ENCODE results near the gene RPL35.
"Not testable (repeated sequence)": the region's sequence is repeated elsewhere in the genome, so short reads cannot be mapped to it uniquely, and the experiment has no call there.

The RPL35 gene

DNA sequence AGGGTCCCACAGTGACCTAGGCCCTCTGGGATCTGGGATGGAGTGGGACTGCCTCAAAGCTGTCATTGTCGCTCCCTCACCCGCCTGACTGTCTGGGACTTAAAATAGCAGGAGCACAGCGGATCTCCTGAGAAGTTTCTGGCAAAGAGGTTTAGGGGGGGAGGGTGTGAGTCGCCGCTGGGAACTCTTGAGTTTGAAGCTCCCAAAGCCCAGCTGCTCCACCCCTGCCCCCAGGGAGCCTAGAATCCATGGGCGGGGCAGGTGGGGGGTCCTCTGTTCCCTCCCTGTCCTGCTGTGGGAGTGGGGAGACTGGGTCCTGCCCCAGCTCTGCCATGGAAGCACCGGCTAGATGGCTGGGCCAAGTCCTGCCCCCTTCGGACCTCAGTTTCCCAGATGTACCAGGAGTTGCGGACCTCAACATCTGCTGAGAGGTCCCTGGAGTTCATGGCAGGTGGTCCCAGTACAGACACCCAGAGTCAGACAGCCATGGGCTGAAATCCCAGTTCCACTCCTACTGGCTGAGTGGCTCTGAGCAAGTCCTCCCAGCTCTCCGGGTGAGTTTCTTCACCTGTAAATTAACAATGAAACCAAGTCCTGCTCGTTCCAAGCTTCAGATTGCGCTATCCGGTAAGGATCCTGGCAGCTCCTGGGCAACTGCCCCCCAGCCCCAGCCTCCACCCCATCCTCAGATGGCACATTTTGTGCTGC is 9.5 kb downstream of the RPL35 start:
- no peak for DNase-seq (ENCODE audit: low read depth)

- DNase-seq (ENCODE audit: low read depth): no peak
Observed at GRCh38 chr9:124849801-124850200, 12.0 kb downstream of the RPL35 start.

DNA sequence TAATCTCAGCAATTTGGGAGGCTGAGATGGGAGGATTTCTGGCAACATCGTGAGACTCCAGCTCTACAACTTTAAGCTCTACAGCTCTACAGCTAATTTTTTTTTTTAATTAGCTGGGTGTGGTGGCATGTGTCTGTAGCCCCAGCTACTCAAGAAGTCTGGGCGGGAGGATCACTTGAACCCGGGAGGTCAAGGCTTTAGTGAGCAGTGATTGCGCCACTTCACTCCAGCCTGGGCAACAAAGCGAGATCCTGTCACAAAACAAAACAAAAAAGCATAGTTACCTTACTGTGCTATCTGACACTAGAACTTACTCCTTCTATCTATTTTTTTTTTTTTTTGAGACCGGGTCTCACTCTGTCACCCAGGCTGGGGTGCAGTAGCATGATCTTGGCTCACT is 14.8 kb downstream of the RPL35 start:
- no peak for DNase-seq (ENCODE audit: low read depth)

DNA sequence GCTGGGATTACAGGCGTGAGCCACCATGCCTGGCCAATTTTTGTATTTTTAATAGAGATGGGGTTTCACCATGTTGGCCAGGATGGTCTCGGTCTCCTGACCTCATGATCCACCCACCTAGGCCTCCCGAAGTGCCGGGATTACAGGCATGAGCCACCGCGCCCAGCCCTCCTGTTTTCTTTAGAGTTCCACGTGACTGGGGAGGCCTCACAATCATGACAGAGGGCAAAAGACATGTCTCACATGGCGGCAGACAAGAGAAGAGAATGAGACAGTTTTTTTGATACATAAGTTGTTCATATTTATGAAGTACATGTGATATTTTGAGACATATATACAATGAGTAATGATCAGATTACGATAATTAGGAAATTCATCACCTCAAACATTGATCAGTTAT is 15.3 kb downstream of the RPL35 start:
- not testable (repeated sequence) for DNase-seq (ENCODE audit: low read depth)

DNA sequence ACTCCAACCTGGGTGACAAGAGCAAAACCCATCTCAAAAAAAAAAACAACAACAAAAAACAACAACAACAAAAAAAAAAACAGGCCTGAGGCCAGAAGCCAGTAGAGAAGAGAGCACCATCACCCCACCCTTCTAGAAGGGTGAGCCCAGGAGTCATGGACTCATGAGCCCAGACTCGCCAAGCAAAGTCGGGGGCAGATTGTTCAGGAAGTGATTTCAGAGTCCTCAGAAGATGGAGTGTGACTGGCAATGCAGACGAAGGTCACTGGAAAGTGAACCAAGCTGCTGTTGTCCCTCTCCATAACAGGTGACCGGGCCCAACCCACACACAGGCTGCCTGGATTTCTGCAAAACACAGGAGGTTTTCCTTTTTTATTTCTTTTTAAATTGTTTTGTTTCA is 17.5 kb downstream of the RPL35 start:
- no peak for DNase-seq (ENCODE audit: low read depth)

- DNase-seq (ENCODE audit: low read depth): no peak
Observed at GRCh38 chr9:124843456-124844034, 18.2 kb downstream of the RPL35 start.

DNA sequence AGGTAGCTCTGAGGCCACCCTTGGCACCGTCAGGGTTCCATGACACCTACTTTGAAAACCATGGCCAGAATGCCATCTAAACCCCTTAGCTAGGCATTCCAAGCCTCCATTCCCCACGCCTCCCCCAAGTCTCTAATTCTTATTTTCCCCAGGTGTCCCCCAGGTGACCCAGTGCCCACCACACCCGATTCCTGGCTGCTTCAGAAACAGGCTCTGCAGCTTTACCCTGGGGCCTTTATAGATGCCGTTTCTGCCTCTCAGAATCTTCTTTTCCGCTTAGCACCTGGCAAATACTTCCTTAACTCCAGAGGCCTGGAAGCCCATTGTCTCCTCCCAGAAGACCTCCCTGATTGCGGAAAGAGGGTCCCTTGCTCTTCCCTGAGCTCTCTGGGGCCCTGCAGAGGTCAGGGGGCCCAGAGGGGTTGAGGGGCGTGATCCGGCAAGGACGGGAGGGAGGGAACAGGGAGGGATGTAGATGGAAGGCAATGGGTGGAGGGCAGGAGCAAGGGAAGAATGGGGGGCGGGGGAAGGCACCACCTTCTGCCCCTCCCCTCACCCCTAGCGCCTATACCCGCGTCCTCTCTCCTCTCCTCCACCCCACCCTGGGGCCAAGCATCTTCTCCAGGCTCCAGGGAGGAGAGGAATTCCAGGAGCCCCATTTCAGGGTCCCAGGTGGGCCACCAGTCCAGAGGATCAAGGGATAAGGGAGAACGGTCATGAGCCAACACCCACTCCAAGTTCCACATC is 20.5 kb downstream of the RPL35 start:
- DNase-seq (ENCODE audit: low read depth): no peak

- no peak for DNase-seq (ENCODE audit: low read depth)
Observed at GRCh38 chr9:124840300-124840833, 21.4 kb downstream of the RPL35 start.

GRCh38 chr9:124839612-124840299 is 22.0 kb downstream of the RPL35 start:
- DNase-seq (ENCODE audit: low read depth): no peak

DNA sequence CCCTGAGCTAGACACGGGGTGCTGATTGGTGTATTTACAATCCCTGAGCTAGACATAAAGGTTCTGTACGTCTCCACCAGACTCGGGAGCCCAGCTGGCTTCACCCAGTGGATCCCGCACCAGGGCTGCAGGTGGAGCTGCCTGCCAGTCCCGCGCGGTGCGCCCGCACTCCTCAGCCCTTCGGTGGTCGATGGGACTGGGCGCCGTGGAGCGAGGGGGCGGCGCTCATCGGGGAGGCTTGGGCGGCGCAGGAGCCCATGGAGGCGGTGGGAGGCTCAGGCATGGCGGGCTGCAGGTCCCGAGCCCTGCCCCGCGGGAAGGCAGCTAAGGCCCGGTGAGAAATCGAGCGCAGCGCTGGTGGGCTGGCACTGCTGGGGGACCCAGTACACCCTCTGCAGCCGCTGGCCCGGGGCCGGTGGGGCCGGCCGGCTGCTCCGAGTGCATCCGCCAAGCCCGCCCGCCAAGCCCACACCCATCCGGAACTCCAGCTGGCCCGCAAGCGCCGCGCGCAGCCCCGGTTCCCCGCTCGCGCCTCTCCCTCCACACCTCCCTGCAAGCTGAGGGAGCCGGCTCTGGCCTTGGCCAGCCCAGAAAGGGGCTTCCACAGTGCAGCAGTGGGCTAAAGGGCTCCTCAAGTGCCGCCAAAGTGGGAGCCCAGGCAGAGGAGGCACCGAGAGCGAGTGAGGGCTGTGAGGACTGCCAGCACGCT is 23.0 kb downstream of the RPL35 start:
- DNase-seq (ENCODE audit: low read depth): not testable (repeated sequence)

GRCh38 chr9:124838132-124838531 is 23.6 kb downstream of the RPL35 start:
- not testable (repeated sequence) for DNase-seq (ENCODE audit: low read depth)

- DNase-seq (ENCODE audit: low read depth): no peak
Observed at GRCh38 chr9:124835026-124835557, 26.7 kb downstream of the RPL35 start.

GRCh38 chr9:124834591-124834990 is 27.2 kb downstream of the RPL35 start:
- DNase-seq (ENCODE audit: low read depth): no peak

GRCh38 chr9:124831642-124832364 is 30.0 kb downstream of the RPL35 start:
- no peak for DNase-seq (ENCODE audit: low read depth)

- DNase-seq (ENCODE audit: low read depth): no peak
Observed at GRCh38 chr9:124830593-124830992, 31.2 kb downstream of the RPL35 start.

DNA sequence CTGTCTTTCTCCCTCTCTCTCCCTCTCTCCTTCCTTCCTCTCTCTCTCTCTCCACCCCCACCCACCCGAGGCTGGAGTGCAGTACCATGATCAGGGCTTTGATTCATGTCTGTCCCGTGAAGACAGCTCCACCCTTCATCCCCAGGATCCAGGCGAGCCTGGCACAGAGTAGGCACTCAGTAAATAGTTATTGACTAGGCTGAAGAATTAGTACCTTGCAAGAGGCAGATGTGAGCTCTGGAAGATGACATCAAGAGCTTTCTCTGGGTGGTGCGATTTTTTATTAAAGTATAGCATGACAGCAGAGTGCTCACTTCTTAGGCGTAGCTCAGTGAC is 32.5 kb downstream of the RPL35 start:
- no peak for DNase-seq (ENCODE audit: low read depth)

DNA sequence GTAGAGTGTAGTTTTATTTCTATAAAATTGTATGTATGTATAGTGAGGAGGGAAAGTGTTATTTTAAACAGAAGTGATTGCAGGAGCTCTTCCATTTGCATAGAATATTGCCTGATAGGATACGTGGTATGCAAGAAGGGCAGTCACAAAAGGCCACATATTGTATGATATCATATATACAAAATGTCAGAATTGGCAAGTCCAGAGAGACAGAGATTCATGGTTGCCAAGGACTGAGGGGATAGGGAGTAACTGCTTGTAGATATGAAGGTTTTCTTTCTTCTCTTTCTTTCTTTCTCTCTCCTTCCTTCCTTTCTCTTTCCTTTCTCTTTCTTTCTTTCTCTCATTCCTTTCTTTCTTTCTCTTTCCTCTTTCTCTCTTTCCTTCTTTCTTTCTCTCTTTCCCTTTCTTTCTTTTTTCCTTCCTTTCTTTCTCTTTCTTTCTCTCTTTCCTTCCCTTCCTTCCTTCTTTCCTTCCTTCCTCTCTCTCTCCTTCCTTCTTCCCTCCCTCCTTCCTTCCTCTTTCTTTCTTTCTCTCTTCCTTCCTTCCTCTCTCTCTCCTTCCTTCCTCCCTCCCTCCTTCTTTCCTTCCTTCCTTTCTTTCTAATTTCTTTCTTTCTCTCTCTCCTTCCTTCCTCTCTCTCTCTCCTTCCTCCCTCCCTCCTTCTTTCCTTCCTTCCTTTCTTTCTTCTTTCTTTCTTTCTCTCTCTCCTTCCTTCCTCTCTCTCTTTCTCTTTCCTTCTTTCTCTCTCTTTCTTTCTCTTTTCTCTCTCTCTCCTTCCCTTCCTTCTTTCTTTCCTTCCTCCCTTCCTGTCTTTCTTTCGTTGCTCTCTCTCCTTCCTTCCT is 33.0 kb downstream of the RPL35 start:
- no peak for DNase-seq (ENCODE audit: low read depth)

DNA sequence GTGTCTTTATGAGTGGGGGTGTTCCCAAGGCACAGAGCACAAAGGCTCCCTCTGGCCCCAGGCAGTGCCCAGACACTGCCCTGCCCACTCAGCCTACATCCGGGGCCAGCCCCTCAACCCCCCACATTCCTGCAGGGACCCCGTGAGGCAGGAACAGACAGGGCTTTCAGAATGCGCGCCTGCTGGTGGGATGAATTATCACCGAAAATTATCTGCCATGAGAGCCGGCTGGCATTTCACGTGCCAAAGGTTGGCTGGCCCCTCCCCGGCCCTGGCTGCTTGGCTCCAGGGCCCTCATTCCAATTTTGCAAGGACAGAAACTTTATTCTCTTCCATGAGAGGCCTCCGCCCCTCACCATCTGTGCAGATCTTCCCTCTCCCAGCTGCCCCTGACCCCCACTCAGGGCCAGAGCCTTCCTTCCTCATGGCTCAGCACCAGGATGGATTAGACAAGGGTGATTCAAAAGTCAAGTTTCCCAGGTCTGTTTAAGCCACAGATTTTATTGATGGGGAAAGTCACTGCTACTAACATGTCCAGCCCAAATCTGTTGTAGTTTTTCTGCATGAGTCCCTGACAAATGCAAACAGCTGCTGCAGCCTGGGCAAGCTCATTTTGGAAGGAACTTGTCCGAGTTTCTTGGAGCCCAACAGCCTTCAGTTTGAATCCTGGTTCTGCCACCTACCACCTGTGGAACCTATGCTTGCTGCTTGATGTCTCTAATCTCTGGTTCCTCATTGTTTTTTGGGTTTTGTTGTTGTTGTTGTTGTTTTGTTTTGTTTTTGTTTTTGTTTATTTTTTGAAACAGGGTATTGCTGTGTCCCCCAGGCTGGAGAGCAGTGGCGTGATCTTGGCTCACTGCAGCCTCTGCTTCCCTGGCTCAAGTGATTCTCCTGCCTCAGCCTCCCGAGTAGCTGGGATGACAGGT is 40.8 kb downstream of the RPL35 start:
- no peak for DNase-seq (ENCODE audit: low read depth)

Measured in activated T-cell treated with anti-CD3 and anti-CD28 coated beads for 1 hour (primary cell).